ENCODE results near the gene NRCAM.

NRCAM gene

GRCh38 chr7:108322046-108322445 lies 134.2 kb downstream of the NRCAM start:
- Histone ChIP-seq H2AFZ (ENCODE audit: low read depth, low read length, severe bottlenecking) (no peak overlapping the region), H3F3A (ENCODE audit: insufficient read depth) (no peaks in the 10 kb centered on the region), H3K4me2 (ENCODE audit: low read depth, low read length, poor library complexity, severe bottlenecking) (no peak overlapping the region), H3K4me3 (ENCODE audit: insufficient read depth, low read length, poor library complexity, severe bottlenecking) (no peak overlapping the region), H3K9ac (ENCODE audit: low read length) (no peak overlapping the region), H3K9me3 (ENCODE audit: insufficient read depth, low read length) (no peaks in the 10 kb centered on the region), H3K36me3 (ENCODE audit: low read length) (no peaks in the 10 kb centered on the region), H4K20me1 (ENCODE audit: low read depth, low read length) (no peaks in the 10 kb centered on the region), H3K27ac (ENCODE audit: low read depth, low read length) (no peak overlapping the region), H3K79me2 (ENCODE audit: insufficient read depth, low read length) (no peaks in the 10 kb centered on the region), H3K9me2 (replicated peaks; ENCODE audit: insufficient read depth, low read length) (no peaks in the 10 kb centered on the region), H3K27me3 (ENCODE audit: low read length) (no peaks in the 10 kb centered on the region)
- no peak for TF ChIP-seq EZH2phosphoT487 (conservative IDR thresholded peaks at IDR 0.05; ENCODE audit: low read length)
- TF ChIP-seq CTCF (IDR thresholded peaks at IDR 0.05; ENCODE audit: insufficient read depth, low read length, poor library complexity, severe bottlenecking) = no peak

GRCh38 chr7:108321359-108321758 lies 134.9 kb downstream of the NRCAM start:
- Histone ChIP-seq H3K9me2 (replicated peaks; ENCODE audit: insufficient read depth, low read length) (no peaks in the 10 kb centered on the region), H3K9me3 (ENCODE audit: insufficient read depth, low read length) (no peaks in the 10 kb centered on the region), H3K79me2 (ENCODE audit: insufficient read depth, low read length) (no peaks in the 10 kb centered on the region), H3K4me2 (ENCODE audit: low read depth, low read length, poor library complexity, severe bottlenecking) (no peak overlapping the region), H3K9ac (ENCODE audit: low read length) (no peak overlapping the region), H3K36me3 (ENCODE audit: low read length) (no peaks in the 10 kb centered on the region), H4K20me1 (ENCODE audit: low read depth, low read length) (no peaks in the 10 kb centered on the region), H3F3A (ENCODE audit: insufficient read depth) (no peaks in the 10 kb centered on the region), H3K27ac (ENCODE audit: low read depth, low read length) (no peak overlapping the region), H3K4me3 (ENCODE audit: insufficient read depth, low read length, poor library complexity, severe bottlenecking) (no peak overlapping the region), H2AFZ (ENCODE audit: low read depth, low read length, severe bottlenecking) (no peak overlapping the region), H3K27me3 (ENCODE audit: low read length) (no peaks in the 10 kb centered on the region)
- TF ChIP-seq EZH2phosphoT487 (conservative IDR thresholded peaks at IDR 0.05; ENCODE audit: low read length) = no peak
- TF ChIP-seq CTCF (IDR thresholded peaks at IDR 0.05; ENCODE audit: insufficient read depth, low read length, poor library complexity, severe bottlenecking) = no peak

GRCh38 chr7:108316708-108317107 lies 139.5 kb downstream of the NRCAM start:
- H3K27me3 ChIP-seq (ENCODE audit: low read length) = no peaks in the 10 kb centered on the region
- no peak overlapping the region for H3K9ac ChIP-seq (ENCODE audit: low read length)
- no peaks in the 10 kb centered on the region for H3K9me3 ChIP-seq (ENCODE audit: insufficient read depth, low read length)
- no peaks in the 10 kb centered on the region for H3K79me2 ChIP-seq (ENCODE audit: insufficient read depth, low read length)
- no peak overlapping the region for H3K4me2 ChIP-seq (ENCODE audit: low read depth, low read length, poor library complexity, severe bottlenecking)
- H3F3A ChIP-seq (ENCODE audit: insufficient read depth) = no peaks in the 10 kb centered on the region
- TF ChIP-seq EZH2phosphoT487 (conservative IDR thresholded peaks at IDR 0.05; ENCODE audit: low read length) (no peak), CTCF (IDR thresholded peaks at IDR 0.05; ENCODE audit: insufficient read depth, low read length, poor library complexity, severe bottlenecking) (no peak)
- no peaks in the 10 kb centered on the region for H4K20me1 ChIP-seq (ENCODE audit: low read depth, low read length)
- H3K36me3 ChIP-seq (ENCODE audit: low read length) = no peaks in the 10 kb centered on the region
- H3K4me3 ChIP-seq (ENCODE audit: insufficient read depth, low read length, poor library complexity, severe bottlenecking) = no peak overlapping the region
- no peaks in the 10 kb centered on the region for H3K9me2 ChIP-seq (replicated peaks; ENCODE audit: insufficient read depth, low read length)
- no peak overlapping the region for H2AFZ ChIP-seq (ENCODE audit: low read depth, low read length, severe bottlenecking)
- no peak overlapping the region for H3K27ac ChIP-seq (ENCODE audit: low read depth, low read length)

Data from SU-DHL-6 (cell line).